GM23338 (cell line): ENCODE data around the gene AP3S1.

Experiments
- CREB1 ChIP-seq: fragments of 250-450 bp; sonication (Bioruptor Pico); IDR thresholded peaks from 2 replicates; pipeline ENCODE4 v1.5.0; 2020; ENCODE audit warnings: low read depth, mild to moderate bottlenecking, moderate library complexity
- EZH2 ChIP-seq: fragments of 200-600 bp; sonication (generic); IDR thresholded peaks from one replicate; pipeline ENCODE4 v1.8.0; 2017; ENCODE audit warnings: antibody characterized with exemption, mild to moderate bottlenecking, low read depth; ENCODE audit not compliant: unreplicated experiment
- EZH2phosphoT487 ChIP-seq: fragments of 200-600 bp; sonication (generic); IDR thresholded peaks from one replicate; pipeline ENCODE4 v1.8.1; 2018; ENCODE audit warnings: antibody characterized with exemption; ENCODE audit not compliant: unreplicated experiment
- JUNB ChIP-seq: IDR thresholded peaks from one replicate; pipeline ENCODE4 v1.6.1; 2016; ENCODE audit warnings: antibody characterized with exemption; ENCODE audit not compliant: unreplicated experiment
- POLR2AphosphoS5 ChIP-seq: IDR thresholded peaks from 2 replicates; pipeline ENCODE4 v1.6.1; 2016; ENCODE audit warnings: antibody characterized with exemption, low read depth
- REST ChIP-seq: IDR thresholded peaks from one replicate; pipeline ENCODE4 v1.6.1; 2018; ENCODE audit warnings: antibody characterized with exemption; ENCODE audit not compliant: unreplicated experiment
- STAT1 ChIP-seq: IDR thresholded peaks from one replicate; pipeline ENCODE4 v1.6.1; 2016; ENCODE audit warnings: antibody characterized with exemption; ENCODE audit not compliant: unreplicated experiment
- ZNF114 ChIP-seq: fragments of 250-450 bp; sonication (Bioruptor Pico); IDR thresholded peaks from 2 replicates; pipeline ENCODE4 v1.5.0; 2020; ENCODE audit warnings: mild to moderate bottlenecking, moderate library complexity
- ZNF331 ChIP-seq: fragments of 250-450 bp; sonication (Bioruptor Pico); IDR thresholded peaks from 2 replicates; pipeline ENCODE4 v1.5.0; 2020; ENCODE audit warnings: low read depth, mild to moderate bottlenecking, moderate library complexity
- TF ChIP-seq, protein P1 (sequence below), 2 experiments: fragments of 200-600 bp in 1 of 2; sonication (generic) in 1 of 2; conservative IDR thresholded peaks; 2 replicates each; pipeline versions ENCODE4 v1.5.1 to v1.6.1; 2016 to 2017; ENCODE audit warnings: antibody characterized with exemption in 2 of 2, low read depth in 2 of 2, mild to moderate bottlenecking in 2 of 2, moderate library complexity in 1 of 2
- TF ChIP-seq, protein P2 (sequence below): fragments of 250-450 bp; sonication (Bioruptor Pico); IDR thresholded peaks from 2 replicates; pipeline ENCODE4 v1.5.0; 2020; ENCODE audit warnings: mild to moderate bottlenecking, moderate library complexity

DNA sequence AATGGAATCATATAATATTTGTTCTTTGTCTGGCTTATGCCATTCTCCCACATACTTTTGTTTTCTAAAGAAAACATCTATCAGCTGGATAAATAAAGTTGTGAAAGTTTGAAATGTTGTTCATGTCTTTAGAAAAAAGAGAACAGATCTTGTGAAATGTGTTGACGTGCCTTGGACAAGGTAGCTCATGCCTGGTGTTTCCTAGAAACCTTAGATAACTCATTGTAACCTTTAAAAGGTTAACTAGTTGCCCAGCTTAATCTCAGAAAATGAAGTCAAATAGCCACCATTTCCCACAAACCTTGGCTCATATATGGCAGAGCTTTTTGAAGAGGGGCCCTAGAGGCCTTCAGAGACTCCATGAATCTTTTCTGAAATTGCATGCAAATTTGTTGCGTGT, 40.6 kb upstream of the AP3S1 start:
- TF ChIP-seq EZH2: no peak
- TF ChIP-seq, protein P1, sequence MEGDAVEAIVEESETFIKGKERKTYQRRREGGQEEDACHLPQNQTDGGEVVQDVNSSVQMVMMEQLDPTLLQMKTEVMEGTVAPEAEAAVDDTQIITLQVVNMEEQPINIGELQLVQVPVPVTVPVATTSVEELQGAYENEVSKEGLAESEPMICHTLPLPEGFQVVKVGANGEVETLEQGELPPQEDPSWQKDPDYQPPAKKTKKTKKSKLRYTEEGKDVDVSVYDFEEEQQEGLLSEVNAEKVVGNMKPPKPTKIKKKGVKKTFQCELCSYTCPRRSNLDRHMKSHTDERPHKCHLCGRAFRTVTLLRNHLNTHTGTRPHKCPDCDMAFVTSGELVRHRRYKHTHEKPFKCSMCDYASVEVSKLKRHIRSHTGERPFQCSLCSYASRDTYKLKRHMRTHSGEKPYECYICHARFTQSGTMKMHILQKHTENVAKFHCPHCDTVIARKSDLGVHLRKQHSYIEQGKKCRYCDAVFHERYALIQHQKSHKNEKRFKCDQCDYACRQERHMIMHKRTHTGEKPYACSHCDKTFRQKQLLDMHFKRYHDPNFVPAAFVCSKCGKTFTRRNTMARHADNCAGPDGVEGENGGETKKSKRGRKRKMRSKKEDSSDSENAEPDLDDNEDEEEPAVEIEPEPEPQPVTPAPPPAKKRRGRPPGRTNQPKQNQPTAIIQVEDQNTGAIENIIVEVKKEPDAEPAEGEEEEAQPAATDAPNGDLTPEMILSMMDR (conservative IDR thresholded peaks at IDR 0.05; ENCODE audit: low read depth in 2 of 2): no peak
- no peak for TF ChIP-seq ZNF331 (CRISPR knock-in tag)
- TF ChIP-seq POLR2AphosphoS5: no peak
- no peak for TF ChIP-seq CREB1 (CRISPR knock-in tag)
- TF ChIP-seq JUNB: no peak
- TF ChIP-seq REST: no peak
- TF ChIP-seq EZH2phosphoT487: no peak
- TF ChIP-seq, protein P2, sequence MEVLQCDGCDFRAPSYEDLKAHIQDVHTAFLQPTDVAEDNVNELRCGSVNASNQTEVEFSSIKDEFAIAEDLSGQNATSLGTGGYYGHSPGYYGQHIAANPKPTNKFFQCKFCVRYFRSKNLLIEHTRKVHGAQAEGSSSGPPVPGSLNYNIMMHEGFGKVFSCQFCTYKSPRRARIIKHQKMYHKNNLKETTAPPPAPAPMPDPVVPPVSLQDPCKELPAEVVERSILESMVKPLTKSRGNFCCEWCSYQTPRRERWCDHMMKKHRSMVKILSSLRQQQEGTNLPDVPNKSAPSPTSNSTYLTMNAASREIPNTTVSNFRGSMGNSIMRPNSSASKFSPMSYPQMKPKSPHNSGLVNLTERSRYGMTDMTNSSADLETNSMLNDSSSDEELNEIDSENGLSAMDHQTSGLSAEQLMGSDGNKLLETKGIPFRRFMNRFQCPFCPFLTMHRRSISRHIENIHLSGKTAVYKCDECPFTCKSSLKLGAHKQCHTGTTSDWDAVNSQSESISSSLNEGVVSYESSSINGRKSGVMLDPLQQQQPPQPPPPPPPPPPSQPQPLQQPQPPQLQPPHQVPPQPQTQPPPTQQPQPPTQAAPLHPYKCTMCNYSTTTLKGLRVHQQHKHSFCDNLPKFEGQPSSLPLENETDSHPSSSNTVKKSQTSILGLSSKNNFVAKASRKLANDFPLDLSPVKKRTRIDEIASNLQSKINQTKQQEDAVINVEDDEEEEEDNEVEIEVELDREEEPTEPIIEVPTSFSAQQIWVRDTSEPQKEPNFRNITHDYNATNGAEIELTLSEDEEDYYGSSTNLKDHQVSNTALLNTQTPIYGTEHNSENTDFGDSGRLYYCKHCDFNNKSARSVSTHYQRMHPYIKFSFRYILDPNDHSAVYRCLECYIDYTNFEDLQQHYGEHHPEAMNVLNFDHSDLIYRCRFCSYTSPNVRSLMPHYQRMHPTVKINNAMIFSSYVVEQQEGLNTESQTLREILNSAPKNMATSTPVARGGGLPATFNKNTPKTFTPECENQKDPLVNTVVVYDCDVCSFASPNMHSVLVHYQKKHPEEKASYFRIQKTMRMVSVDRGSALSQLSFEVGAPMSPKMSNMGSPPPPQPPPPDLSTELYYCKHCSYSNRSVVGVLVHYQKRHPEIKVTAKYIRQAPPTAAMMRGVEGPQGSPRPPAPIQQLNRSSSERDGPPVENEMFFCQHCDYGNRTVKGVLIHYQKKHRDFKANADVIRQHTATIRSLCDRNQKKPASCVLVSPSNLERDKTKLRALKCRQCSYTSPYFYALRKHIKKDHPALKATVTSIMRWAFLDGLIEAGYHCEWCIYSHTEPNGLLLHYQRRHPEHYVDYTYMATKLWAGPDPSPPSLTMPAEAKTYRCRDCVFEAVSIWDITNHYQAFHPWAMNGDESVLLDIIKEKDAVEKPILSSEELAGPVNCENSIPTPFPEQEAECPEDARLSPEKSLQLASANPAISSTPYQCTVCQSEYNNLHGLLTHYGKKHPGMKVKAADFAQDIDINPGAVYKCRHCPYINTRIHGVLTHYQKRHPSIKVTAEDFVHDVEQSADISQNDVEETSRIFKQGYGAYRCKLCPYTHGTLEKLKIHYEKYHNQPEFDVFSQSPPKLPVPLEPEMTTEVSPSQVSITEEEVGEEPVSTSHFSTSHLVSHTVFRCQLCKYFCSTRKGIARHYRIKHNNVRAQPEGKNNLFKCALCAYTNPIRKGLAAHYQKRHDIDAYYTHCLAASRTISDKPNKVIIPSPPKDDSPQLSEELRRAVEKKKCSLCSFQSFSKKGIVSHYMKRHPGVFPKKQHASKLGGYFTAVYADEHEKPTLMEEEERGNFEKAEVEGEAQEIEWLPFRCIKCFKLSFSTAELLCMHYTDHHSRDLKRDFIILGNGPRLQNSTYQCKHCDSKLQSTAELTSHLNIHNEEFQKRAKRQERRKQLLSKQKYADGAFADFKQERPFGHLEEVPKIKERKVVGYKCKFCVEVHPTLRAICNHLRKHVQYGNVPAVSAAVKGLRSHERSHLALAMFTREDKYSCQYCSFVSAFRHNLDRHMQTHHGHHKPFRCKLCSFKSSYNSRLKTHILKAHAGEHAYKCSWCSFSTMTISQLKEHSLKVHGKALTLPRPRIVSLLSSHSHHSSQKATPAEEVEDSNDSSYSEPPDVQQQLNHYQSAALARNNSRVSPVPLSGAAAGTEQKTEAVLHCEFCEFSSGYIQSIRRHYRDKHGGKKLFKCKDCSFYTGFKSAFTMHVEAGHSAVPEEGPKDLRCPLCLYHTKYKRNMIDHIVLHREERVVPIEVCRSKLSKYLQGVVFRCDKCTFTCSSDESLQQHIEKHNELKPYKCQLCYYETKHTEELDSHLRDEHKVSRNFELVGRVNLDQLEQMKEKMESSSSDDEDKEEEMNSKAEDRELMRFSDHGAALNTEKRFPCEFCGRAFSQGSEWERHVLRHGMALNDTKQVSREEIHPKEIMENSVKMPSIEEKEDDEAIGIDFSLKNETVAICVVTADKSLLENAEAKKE (CRISPR knock-in tag): no peak
- TF ChIP-seq STAT1: no peak
- no peak for TF ChIP-seq ZNF114
